Parathyroid adenoma (tissue), 2 donors: Measurements from ENCODE around the gene RGS9BP.

Experiments
- H2AFZ ChIP-seq: fragments of 300-600 bp; sonication (generic); one replicate; pipeline ENCODE4 v1.7.0; 2017; ENCODE audit warnings: antibody characterized with exemption, mild to moderate bottlenecking
- H3K27ac ChIP-seq: fragments of 300-600 bp; sonication (generic); one replicate; pipeline ENCODE4 v1.7.0; 2017
- H3K27me3 ChIP-seq: fragments of 300-600 bp; sonication (generic); one replicate; pipeline ENCODE4 v1.7.0; 2017; ENCODE audit warnings: low read length; ENCODE audit not compliant: control insufficient read depth, insufficient read depth
- H3K36me3 ChIP-seq: fragments of 300-600 bp; sonication (generic); one replicate; pipeline ENCODE4 v1.7.0; 2017; ENCODE audit warnings: low read length; ENCODE audit not compliant: control insufficient read depth, insufficient read depth
- H3K4me1 ChIP-seq: fragments of 300-600 bp; sonication (generic); one replicate; pipeline ENCODE4 v1.7.0; 2017; ENCODE audit warnings: control low read depth
- H3K4me2 ChIP-seq: fragments of 300-600 bp; sonication (generic); one replicate; pipeline ENCODE4 v1.7.0; 2017; ENCODE audit warnings: low read length
- H3K4me3 ChIP-seq: fragments of 300-600 bp; sonication (generic); one replicate; pipeline ENCODE4 v1.7.0; 2017; ENCODE audit warnings: low read depth, low read length
- H3K79me2 ChIP-seq: fragments of 300-600 bp; sonication (generic); one replicate; pipeline ENCODE4 v1.7.0; 2017; ENCODE audit warnings: control low read depth
- H3K9ac ChIP-seq: fragments of 300-600 bp; sonication (generic); one replicate; pipeline ENCODE4 v1.7.0; 2017; ENCODE audit warnings: mild to moderate bottlenecking
- H3K9me3 ChIP-seq: fragments of 300-600 bp; sonication (generic); one replicate; pipeline ENCODE4 v1.7.0; 2017; ENCODE audit warnings: low read length; ENCODE audit not compliant: control insufficient read depth
- CTCF ChIP-seq: fragments of 300-600 bp; sonication (generic); IDR thresholded peaks from one replicate; pipeline ENCODE4 v1.7.0; 2017; ENCODE audit warnings: antibody characterized with exemption, mild to moderate bottlenecking
- donor health status: primary hyperparathyroidism.

RGS9BP gene

DNA sequence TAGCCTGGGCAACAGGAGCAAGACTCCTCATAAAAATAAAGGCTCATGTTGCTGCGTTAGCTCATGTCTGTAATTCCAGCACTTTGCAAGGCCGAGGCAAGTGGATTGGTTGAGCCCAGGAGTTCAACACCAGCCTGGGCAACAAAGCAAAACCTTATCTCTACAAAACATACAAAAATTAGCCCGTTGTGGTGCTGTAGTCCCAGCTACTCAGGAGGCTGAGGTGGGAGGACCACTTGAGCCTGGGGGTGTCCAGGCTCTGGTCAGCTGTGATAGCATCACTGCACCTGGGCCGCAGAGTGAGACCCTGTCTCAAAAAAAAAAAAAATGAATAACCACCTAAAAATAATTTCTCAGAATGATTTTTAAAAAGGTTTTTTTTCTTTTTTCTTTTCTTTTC, 12.0 kb downstream of the RGS9BP start:
- Histone ChIP-seq H3K4me3 (no peak overlapping the region), H3K4me2 (no peak overlapping the region), H3K79me2 (peaks cover 18% of the 10 kb centered on the region), H3K9me3 (no peaks in the 10 kb centered on the region), H3K4me1 (peaks cover 10% of the 10 kb centered on the region), H3K27ac (no peak overlapping the region), H2AFZ (no peak overlapping the region), H3K9ac (no peak overlapping the region), H3K27me3 (no peaks in the 10 kb centered on the region), H3K36me3 (no peaks in the 10 kb centered on the region)
- TF ChIP-seq CTCF, result no peak

DNA sequence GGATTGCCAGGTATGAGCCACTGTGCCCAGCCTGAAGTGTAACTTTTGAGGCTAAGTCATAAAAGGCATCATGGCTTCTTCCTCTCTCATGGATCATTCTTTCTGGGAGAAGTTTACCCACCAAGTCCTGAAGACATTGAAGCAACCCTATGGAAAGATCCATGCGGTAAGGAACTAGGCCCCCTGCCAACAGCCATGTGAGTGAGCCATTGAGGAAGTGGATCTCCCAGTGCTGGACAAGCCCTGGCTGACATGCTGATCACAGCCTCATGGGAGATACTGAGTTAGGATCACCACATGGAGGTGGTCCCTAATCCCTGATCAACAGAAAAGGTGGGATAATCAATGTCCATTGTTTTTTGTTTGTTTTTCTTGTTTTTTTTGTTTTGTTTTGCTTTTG, 12.7 kb downstream of the RGS9BP start:
- no peak overlapping the region for H3K27ac ChIP-seq

GRCh38 chr19:32691291-32691951, 15.8 kb downstream of the RGS9BP start, which contains the start of gene NUDT19:
Gene NUDT19 (plus strand): TSS chr19:32691821. CDS start chr19:32691961, 140 bp downstream.
- H3K4me2 ChIP-seq, result peak within 1 kb of the TSS; percentile 72
- peak within 1 kb of the TSS; percentile 69 for H2AFZ ChIP-seq
- no peaks in the 10 kb centered on the region for H3K27me3 ChIP-seq
- H3K36me3 ChIP-seq, result no peaks in the 10 kb centered on the region
- peaks cover 31% of the 10 kb centered on the region for H3K4me1 ChIP-seq
- no peaks in the 10 kb centered on the region for H3K9me3 ChIP-seq
- no peak for TF ChIP-seq CTCF
- peak within 1 kb of the TSS; percentile 66 for H3K4me3 ChIP-seq
- peak within 1 kb of the TSS; percentile 70 for H3K27ac ChIP-seq
- H3K9ac ChIP-seq, result peak within 1 kb of the TSS; percentile 16
- H3K79me2 ChIP-seq, result peaks cover 45% of the 10 kb centered on the region

More for the DNA sequence above, 12.7 kb downstream of the RGS9BP start:
- peaks cover 15% of the 10 kb centered on the region for H3K4me1 ChIP-seq
- TF ChIP-seq CTCF, result no peak
- no peak overlapping the region for H3K4me3 ChIP-seq
- peaks cover 25% of the 10 kb centered on the region for H3K79me2 ChIP-seq
- H3K27me3 ChIP-seq, result no peaks in the 10 kb centered on the region
- no peak overlapping the region for H3K9ac ChIP-seq
- H3K9me3 ChIP-seq, result no peaks in the 10 kb centered on the region
- H2AFZ ChIP-seq, result no peak overlapping the region
- no peak overlapping the region for H3K4me2 ChIP-seq
- no peaks in the 10 kb centered on the region for H3K36me3 ChIP-seq

DNA sequence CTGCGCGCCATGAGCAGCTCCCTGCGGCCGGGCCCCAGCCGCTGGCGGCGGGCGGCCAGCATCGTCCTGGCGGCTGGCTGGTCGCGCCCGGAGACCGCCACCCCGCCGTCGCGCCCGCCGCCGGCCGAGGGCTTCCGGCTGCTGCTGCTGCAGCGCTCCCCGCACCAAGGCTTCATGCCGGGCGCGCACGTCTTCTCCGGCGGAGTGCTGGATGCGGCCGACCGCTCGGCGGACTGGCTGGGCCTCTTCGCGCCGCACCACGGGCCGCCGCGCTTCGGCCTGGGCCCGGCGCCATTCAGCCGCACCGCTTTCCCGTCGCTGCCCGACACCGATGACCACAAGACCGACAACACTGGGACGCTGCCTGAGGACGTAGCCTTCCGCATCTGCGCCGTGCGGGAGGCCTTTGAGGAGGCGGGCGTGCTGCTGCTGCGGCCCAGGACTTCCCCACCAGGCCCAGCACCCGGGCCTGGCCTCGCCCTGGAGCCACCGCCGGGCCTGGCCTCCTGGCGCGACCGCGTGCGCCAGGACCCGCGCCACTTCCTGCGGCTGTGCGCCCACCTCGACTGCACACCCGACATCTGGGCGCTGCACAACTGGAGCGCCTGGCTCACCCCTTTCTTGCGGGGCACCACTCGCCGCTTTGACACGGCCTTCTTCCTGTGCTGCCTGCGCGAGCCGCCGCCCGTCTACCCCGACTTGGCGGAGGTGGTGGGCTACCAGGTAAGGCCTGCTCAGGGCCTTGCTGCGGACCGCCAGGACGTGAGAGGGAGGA, 16.5 kb downstream of the RGS9BP start:
- Histone ChIP-seq H3K4me1 (peaks cover 31% of the 10 kb centered on the region), H3K9ac (peak overlapping the region; percentile 16)

More for the DNA sequence above, 16.5 kb downstream of the RGS9BP start:
- Histone ChIP-seq H3K27me3 (no peaks in the 10 kb centered on the region), H3K9me3 (no peaks in the 10 kb centered on the region), H3K27ac (peak overlapping the region; percentile 70), H3K79me2 (peaks cover 45% of the 10 kb centered on the region), H3K36me3 (no peaks in the 10 kb centered on the region), H2AFZ (peak overlapping the region; percentile 69), H3K4me2 (peak overlapping the region; percentile 72), H3K4me3 (peak overlapping the region; percentile 66)
- TF ChIP-seq CTCF, result no peak
